NCI-H748 treated with DMSO at 0.1 percent for 48 hours (cell line): Measurements from ENCODE around the gene L3MBTL4.
"Not testable (repeated sequence)": the region's sequence is repeated elsewhere in the genome, so short reads cannot be mapped to it uniquely, and the experiment has no call there.

Experiments
- DNase-seq: peaks from one replicate; lab custom pipeline; 2025; lab: John Stamatoyannopoulos, UW

L3MBTL4 gene

GRCh38 chr18:6310714-6311113 is 104.0 kb downstream of the L3MBTL4 start:
- DNase-seq, result no peak

- no peak for DNase-seq
These were observed 116.8 kb downstream of the L3MBTL4 start for GRCh38 chr18:6297875-6298274.

- DNase-seq, result no peak
These were observed 120.4 kb downstream of the L3MBTL4 start for GRCh38 chr18:6294148-6294784.

GRCh38 chr18:6289843-6290242 is 124.9 kb downstream of the L3MBTL4 start:
- DNase-seq, result no peak

GRCh38 chr18:6286585-6286984 is 128.1 kb downstream of the L3MBTL4 start:
- no peak for DNase-seq

GRCh38 chr18:6284761-6285160 is 129.9 kb downstream of the L3MBTL4 start:
- DNase-seq, result no peak

- DNase-seq, result no peak
These were observed 130.4 kb downstream of the L3MBTL4 start for GRCh38 chr18:6284300-6284699.

GRCh38 chr18:6281874-6282273 is 132.8 kb downstream of the L3MBTL4 start:
- no peak for DNase-seq

GRCh38 chr18:6280211-6280743 is 134.4 kb downstream of the L3MBTL4 start:
- DNase-seq, result no peak

- no peak for DNase-seq
These were observed 135.4 kb downstream of the L3MBTL4 start for GRCh38 chr18:6279308-6279707.

- DNase-seq, result no peak
These were observed 141.3 kb downstream of the L3MBTL4 start for GRCh38 chr18:6273423-6273822.

GRCh38 chr18:6272144-6272543 is 142.6 kb downstream of the L3MBTL4 start:
- not testable (repeated sequence) for DNase-seq

GRCh38 chr18:6271585-6271984 is 143.1 kb downstream of the L3MBTL4 start:
- DNase-seq, result no peak

GRCh38 chr18:6270771-6271216 is 143.9 kb downstream of the L3MBTL4 start:
- DNase-seq, result no peak

GRCh38 chr18:6269660-6270332 is 144.9 kb downstream of the L3MBTL4 start:
- DNase-seq, result no peak

- DNase-seq, result no peak
These were observed 148.5 kb downstream of the L3MBTL4 start for GRCh38 chr18:6266212-6266611.

GRCh38 chr18:6261938-6262337 is 152.8 kb downstream of the L3MBTL4 start:
- no peak for DNase-seq

- DNase-seq, result not testable (repeated sequence)
These were observed 155.4 kb downstream of the L3MBTL4 start for GRCh38 chr18:6259324-6259723.

- DNase-seq, result no peak
These were observed 156.8 kb downstream of the L3MBTL4 start for GRCh38 chr18:6257950-6258349.

GRCh38 chr18:6256521-6256920 is 158.2 kb downstream of the L3MBTL4 start:
- no peak for DNase-seq

GRCh38 chr18:6255886-6256285 is 158.8 kb downstream of the L3MBTL4 start:
- no peak for DNase-seq

- no peak for DNase-seq
These were observed 159.5 kb downstream of the L3MBTL4 start for GRCh38 chr18:6255116-6255705.

GRCh38 chr18:6254456-6254855 is 160.3 kb downstream of the L3MBTL4 start:
- no peak for DNase-seq
